Activated T-helper 2 cell treated with anti-CD3 and anti-CD28 coated beads, Interferon-gamma antibody, Interleukin-2, Interleukin-4, amounts not matched to agents 10 μg/mL and 5 μg/mL and 100 μg/mL, durations not matched to agents 14 hours and 24 hours and 36 hours (primary cell): ENCODE results near the gene ARHGEF19. TPM values are rescaled to one million over a fixed set of nuclear protein-coding genes. Genes with fewer than 3 reads are reported as not detected.
"Not testable (repeated sequence)": the region's sequence is repeated elsewhere in the genome, so short reads cannot be mapped to it uniquely, and the experiment has no call there.

Experiments
- DNase-seq: peaks from one replicate; pipeline ENCODE4 v3.0.0; 2021; ENCODE audit warnings: low spot score
- H3K27ac Mint-ChIP-seq: one replicate; pipeline ENCODE4 v1.8.0; 2021; ENCODE audit warnings: mixed read lengths
- H3K27me3 Mint-ChIP-seq: one replicate; pipeline ENCODE4 v1.8.0; 2021; ENCODE audit warnings: low read depth, mixed read lengths
- H3K36me3 Mint-ChIP-seq: one replicate; pipeline ENCODE4 v1.8.0; 2021; ENCODE audit warnings: low read depth, mixed read lengths
- H3K4me1 Mint-ChIP-seq: one replicate; pipeline ENCODE4 v1.8.0; 2021; ENCODE audit warnings: low read depth, mixed read lengths
- H3K4me3 Mint-ChIP-seq: one replicate; pipeline ENCODE4 v1.8.0; 2021; ENCODE audit warnings: low read depth, mild to moderate bottlenecking, moderate library complexity, mixed read lengths
- H3K9me3 Mint-ChIP-seq: one replicate; pipeline ENCODE4 v1.8.0; 2021; ENCODE audit warnings: mixed read lengths
- intact Hi-C: fragments of 100-400 bp; cut with micrococcal nuclease; formaldehyde crosslinking; loops from one replicate; pipeline ENCODE4 v1.15.1; 2023
- total RNA-seq: library from RNA; stranded (reverse); gene quantifications from 2 replicates; pipeline ENCODE4 v1.2.3, GENCODE V29; 2022

The ARHGEF19 gene
- total RNA-seq, 1 donor from 2014 or later, result 7.5 TPM

DNA sequence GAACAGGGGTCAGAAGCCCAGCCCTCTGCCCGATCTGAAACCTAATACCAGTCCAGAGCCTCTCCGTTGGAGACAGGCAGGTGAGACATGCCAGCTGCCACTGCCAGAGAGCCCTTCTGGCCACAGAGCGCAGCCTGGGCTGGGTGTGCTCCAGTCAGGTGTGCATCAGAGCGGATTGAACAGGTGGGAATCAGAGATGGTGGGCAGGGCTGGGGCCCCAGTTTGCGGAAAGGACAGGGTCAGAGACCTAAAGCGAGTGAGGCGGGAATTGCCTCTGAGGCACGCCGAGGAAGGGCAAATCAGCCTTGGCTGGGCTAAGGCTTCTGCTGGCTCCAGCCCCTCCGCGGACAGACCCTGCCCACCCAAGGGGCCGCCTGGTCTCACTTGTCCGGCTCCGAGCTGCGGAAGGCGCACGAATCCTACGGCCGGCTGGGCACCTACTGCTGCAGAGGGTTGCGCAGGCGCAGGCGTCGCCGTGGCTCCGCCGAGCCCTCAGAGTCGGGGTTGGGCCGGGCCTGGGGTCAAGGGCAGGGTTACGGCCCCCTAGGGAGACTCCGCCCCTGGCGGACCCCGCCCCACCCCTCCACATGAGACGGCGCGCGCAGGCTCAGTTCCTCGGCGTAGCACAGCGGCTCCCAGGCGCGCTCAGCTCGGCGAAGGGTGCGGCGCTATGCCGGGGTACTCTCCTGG is 14.2 kb upstream of the ARHGEF19 start:
- intact Hi-C loops, result no loop called here
- Mint-ChIP-seq H3K9me3 (no peaks in the 10 kb centered on the region), H3K27me3 (peaks cover 36% of the 10 kb centered on the region), H3K4me3 (no peak overlapping the region), H3K4me1 (no peaks in the 10 kb centered on the region), H3K27ac (no peak overlapping the region), H3K36me3 (peaks cover 4% of the 10 kb centered on the region)
- DNase-seq, result no peak

GRCh38 chr1:16226129-16226489 is 13.7 kb upstream of the ARHGEF19 start:
- H3K9me3 Mint-ChIP-seq, result no peaks in the 10 kb centered on the region
- H3K27ac Mint-ChIP-seq, result no peak overlapping the region
- DNase-seq, result no peak
- peaks cover 4% of the 10 kb centered on the region for H3K36me3 Mint-ChIP-seq
- no peak overlapping the region for H3K4me3 Mint-ChIP-seq
- H3K27me3 Mint-ChIP-seq, result peaks cover 40% of the 10 kb centered on the region
- no peaks in the 10 kb centered on the region for H3K4me1 Mint-ChIP-seq
- intact Hi-C loops, result no loop called here

GRCh38 chr1:16224472-16224871 is 12.0 kb upstream of the ARHGEF19 start:
- H3K4me1 Mint-ChIP-seq, result peaks cover 7% of the 10 kb centered on the region
- H3K4me3 Mint-ChIP-seq, result no peak overlapping the region
- intact Hi-C loops, result no loop called here
- H3K27me3 Mint-ChIP-seq, result peaks cover 40% of the 10 kb centered on the region
- DNase-seq, result no peak
- no peak overlapping the region for H3K27ac Mint-ChIP-seq
- no peaks in the 10 kb centered on the region for H3K9me3 Mint-ChIP-seq
- H3K36me3 Mint-ChIP-seq, result peaks cover 4% of the 10 kb centered on the region

DNA sequence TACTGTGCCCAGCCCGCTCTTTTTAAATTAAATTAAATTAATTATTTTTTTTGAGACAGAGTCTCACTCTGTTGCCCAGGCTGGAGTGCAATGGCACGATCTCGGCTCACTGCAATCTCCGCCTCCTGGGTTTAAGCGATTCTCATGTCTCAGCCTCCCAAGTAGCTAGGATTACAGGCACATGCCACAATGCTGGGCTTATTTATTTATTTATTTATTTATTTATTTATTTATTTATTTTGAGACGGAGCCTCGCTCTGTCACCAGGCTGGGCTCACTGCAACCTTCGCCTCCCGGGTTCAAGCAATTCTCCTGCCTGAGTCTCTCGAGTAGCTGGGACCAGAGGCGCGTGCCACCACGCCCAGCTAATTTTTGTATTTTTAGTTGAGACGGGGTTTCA is 10.3 kb upstream of the ARHGEF19 start:
- H3K27ac Mint-ChIP-seq, intact Hi-C loops, H3K9me3 Mint-ChIP-seq, H3K4me1 Mint-ChIP-seq, H3K4me3 Mint-ChIP-seq, DNase-seq, H3K36me3 Mint-ChIP-seq: not testable (repeated sequence)
- H3K27me3 Mint-ChIP-seq, result peaks cover 28% of the 10 kb centered on the region

DNA sequence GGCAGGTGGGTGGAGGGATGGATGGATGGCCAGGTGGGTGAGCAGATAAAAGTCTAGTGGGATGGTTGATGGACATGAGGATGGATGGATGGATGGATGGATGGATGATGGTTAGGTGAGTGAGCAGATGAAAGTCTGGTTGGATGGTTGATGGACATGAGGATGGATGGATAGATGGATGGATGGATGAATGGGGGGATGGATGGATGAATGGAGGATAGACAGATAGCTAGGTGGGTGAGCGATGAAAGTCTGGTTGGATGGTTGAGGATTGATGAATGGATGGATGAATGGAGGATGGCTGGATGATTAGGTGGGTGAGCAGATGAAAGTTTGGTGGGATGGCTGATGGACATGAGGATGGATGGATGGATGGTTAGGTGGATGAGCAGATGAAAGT is 9.0 kb upstream of the ARHGEF19 start:
- H3K36me3 Mint-ChIP-seq, result peaks cover 4% of the 10 kb centered on the region
- intact Hi-C loops, result no loop called here

DNA sequence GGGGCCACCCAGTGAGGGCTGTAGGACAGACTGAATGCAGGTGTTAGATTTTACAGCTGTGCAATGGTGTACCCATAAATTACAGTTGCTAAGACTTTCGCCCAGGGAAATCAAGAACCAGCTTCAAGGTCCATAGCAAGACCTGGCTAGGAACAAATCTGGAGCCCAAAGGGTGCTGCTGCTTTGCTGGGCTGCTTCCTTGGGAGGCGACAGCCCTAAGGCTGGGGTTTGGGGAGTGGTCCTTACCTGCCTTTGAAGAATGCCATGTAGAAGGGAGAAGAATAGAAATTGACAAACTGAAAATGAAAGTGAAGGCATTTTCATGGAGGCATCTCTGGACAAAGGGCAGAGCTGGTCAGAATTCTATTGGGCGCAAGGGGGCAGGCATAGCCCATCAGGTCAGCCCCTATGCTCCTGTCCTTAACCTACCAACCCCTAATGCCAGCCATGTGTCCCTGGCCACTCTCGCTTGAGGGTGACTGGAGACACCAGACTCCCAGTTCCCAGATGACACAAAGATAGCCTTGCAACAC is 7.6 kb upstream of the ARHGEF19 start:
- Mint-ChIP-seq H3K4me3 (no peak overlapping the region), H3K4me1 (peaks cover 14% of the 10 kb centered on the region), H3K27ac (no peak overlapping the region), H3K9me3 (no peaks in the 10 kb centered on the region), H3K36me3 (no peaks in the 10 kb centered on the region), H3K27me3 (peaks cover 11% of the 10 kb centered on the region)
- intact Hi-C loops, result no loop called here
- DNase-seq, result no peak

More for the DNA sequence above, 9.0 kb upstream of the ARHGEF19 start:
- Mint-ChIP-seq H3K4me1 (peaks cover 9% of the 10 kb centered on the region), H3K9me3 (no peaks in the 10 kb centered on the region), H3K4me3 (no peak overlapping the region), H3K27me3 (peaks cover 18% of the 10 kb centered on the region), H3K27ac (no peak overlapping the region)
- no peak for DNase-seq

DNA sequence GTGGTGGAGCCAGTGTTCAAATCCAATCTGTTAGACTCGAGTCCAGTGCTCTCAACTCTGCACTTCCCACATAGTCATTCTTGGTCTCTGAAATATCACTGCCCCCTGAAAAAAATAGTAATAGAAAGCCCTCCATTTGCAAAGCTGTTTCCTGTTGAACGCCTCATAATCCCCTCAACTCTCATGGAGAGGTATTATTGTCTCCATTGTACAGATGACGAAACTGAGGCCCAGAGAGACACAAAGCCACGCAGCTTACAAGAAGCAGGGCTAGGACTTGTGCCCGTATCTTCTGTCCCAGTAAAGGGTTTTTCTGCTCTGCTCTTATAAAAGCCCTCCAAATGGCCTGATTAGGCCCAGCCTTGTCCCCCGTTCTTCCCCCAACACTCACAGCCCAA is 6.2 kb upstream of the ARHGEF19 start:
- Mint-ChIP-seq H3K4me3 (no peak overlapping the region), H3K4me1 (peaks cover 14% of the 10 kb centered on the region), H3K36me3 (no peaks in the 10 kb centered on the region), H3K27me3 (peaks cover 8% of the 10 kb centered on the region), H3K27ac (no peak overlapping the region), H3K9me3 (no peaks in the 10 kb centered on the region)
- intact Hi-C loops, result no loop called here
- no peak for DNase-seq

DNA sequence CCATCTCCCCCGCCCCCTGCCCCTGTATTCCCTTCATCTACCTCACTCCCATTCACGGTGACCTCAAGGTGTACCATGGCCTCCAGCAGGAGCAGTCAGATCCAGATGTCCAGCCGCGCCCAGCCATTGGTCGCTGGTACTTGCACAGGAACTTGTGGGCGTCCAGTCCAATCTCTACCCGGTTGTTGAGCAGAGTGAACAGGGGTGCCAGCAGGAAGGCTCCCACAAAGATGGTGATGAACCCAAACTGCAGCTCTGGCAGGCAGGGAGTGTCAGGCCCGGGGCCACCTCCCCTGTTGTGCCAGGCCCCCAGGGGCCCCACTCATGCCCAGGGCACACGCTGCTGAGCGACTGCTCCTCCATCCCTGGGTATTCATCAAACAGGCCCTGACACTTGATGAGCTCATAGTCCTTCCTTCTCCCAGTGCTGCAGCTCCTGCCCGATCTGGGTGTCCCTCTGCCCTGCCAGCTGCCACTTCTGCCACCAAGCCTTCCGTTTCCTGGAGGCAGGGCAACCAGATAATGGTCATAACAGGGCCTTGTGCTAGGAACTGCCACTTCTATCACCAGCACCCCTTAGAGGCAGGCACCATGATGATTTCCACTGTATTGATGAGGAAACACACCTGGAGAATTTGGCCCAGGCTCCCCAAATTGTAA is 5.7 kb upstream of the ARHGEF19 start:
- Mint-ChIP-seq H3K9me3 (no peaks in the 10 kb centered on the region), H3K27ac (no peak overlapping the region), H3K36me3 (no peaks in the 10 kb centered on the region), H3K4me3 (peak overlapping the region; percentile 24), H3K27me3 (peaks cover 8% of the 10 kb centered on the region), H3K4me1 (peaks cover 14% of the 10 kb centered on the region)
- intact Hi-C loops, result no loop called here
- no peak for DNase-seq

- no peaks in the 10 kb centered on the region for H3K36me3 Mint-ChIP-seq
- peak overlapping the region; percentile 80 for H3K4me3 Mint-ChIP-seq
- H3K27me3 Mint-ChIP-seq, result peaks cover 8% of the 10 kb centered on the region
- H3K27ac Mint-ChIP-seq, result no peak overlapping the region
- intact Hi-C loops, result loop anchor here (1.0 to 2.0 kb wide), 2 partner anchors 10 to 20 kb away; partner anchors contain the start of gene CPLANE2
- H3K9me3 Mint-ChIP-seq, result no peaks in the 10 kb centered on the region
- H3K4me1 Mint-ChIP-seq, result peaks cover 14% of the 10 kb centered on the region
- DNase-seq, result peak; percentile 92
These were observed 4.8 kb upstream of the ARHGEF19 start for GRCh38 chr1:16217061-16217785.

GRCh38 chr1:16215882-16216753 is 3.7 kb upstream of the ARHGEF19 start:
- H3K9me3 Mint-ChIP-seq, result no peaks in the 10 kb centered on the region
- peaks cover 14% of the 10 kb centered on the region for H3K4me1 Mint-ChIP-seq
- intact Hi-C loops, result loop anchor here (2.0 kb wide), 1 partner anchor 21 kb away; the partner anchor contains the start of gene CPLANE2
- peak; percentile 48 for DNase-seq
- no peak overlapping the region for H3K27ac Mint-ChIP-seq
- peak overlapping the region; percentile 80 for H3K4me3 Mint-ChIP-seq
- H3K27me3 Mint-ChIP-seq, result no peaks in the 10 kb centered on the region
- no peaks in the 10 kb centered on the region for H3K36me3 Mint-ChIP-seq

GRCh38 chr1:16215240-16215639 is 2.8 kb upstream of the ARHGEF19 start:
- H3K4me1 Mint-ChIP-seq, result peaks cover 14% of the 10 kb centered on the region
- intact Hi-C loops, H3K27ac Mint-ChIP-seq, DNase-seq, H3K27me3 Mint-ChIP-seq, H3K36me3 Mint-ChIP-seq, H3K4me3 Mint-ChIP-seq, H3K9me3 Mint-ChIP-seq: not testable (repeated sequence)

DNA sequence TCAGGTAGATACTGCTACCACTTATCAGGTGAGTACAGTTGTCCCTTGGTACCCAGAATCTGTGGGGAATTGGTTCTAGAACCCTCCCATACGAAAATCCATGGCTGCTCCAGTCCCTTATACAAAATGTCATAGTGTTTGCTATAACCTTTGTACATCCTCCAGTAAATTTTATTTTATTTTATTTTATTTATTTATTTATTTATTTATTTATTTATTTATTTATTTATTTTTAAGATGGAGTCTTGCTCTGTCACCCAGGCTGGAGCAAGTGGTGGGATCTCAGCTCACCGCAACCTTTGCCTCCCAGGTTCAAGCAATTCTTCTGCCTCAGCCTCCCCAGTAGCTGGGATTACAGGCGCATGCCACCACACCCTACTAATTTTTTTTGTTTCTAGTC is 1.1 kb upstream of the ARHGEF19 start:
- DNase-seq, H3K27me3 Mint-ChIP-seq, H3K27ac Mint-ChIP-seq, H3K4me1 Mint-ChIP-seq, H3K9me3 Mint-ChIP-seq, H3K36me3 Mint-ChIP-seq, intact Hi-C loops, H3K4me3 Mint-ChIP-seq: not testable (repeated sequence)
